Endothelial cell of umbilical vein (primary cell): ENCODE measurements around the gene HRH3. TPM values are rescaled to one million over a fixed set of nuclear protein-coding genes. Genes with fewer than 3 reads are reported as not detected.

Experiments used
- BruUV-seq: library from RNA; stranded (reverse); fragments of 400-500 nt; replicated peaks from 2 replicates; lab custom pipeline; 2021; lab: Mats Ljungman, UMichigan
- CTCF ChIA-PET: fragments of 300-600, 350-600 bp; sonication (Branson Sonifier 250); formaldehyde crosslinking; loops from one replicate; lab custom pipeline; 2021; ENCODE audit warnings: antibody characterized with exemption, inconsistent platforms; lab: Charles Lee
- POLR2A ChIA-PET: fragments of 300-600, 350-600 bp; sonication (Branson Sonifier 250); formaldehyde crosslinking; loops from one replicate; lab custom pipeline; 2021; ENCODE audit warnings: antibody characterized with exemption, inconsistent platforms; lab: Charles Lee
- DNase-seq: peaks from one replicate; pipeline ENCODE4 v3.0.0-alpha.2; 2011; ENCODE audit warnings: low read depth, low spot score
- FAIRE-seq: peaks from 2 replicates; lab custom pipeline; 2011; peaks lifted over from hg19 to GRCh38; lab: Jason Lieb, UNC
- H2AFZ ChIP-seq: 2 replicates; pipeline ENCODE4 v1.6.0; 2012; ENCODE audit warnings: low read depth, low read length, control low read depth, inconsistent platforms
- H3K27ac ChIP-seq: 2 replicates; pipeline ENCODE4 v1.5.1; 2011; ENCODE audit warnings: low read depth, mild to moderate bottlenecking, control low read depth, low read length, moderate library complexity; ENCODE audit not compliant: insufficient read depth
- H3K27me3 ChIP-seq, 2 experiments: 2 replicates each; pipeline versions ENCODE4 v1.6.0 to v1.6.1; 2011; ENCODE audit warnings: low read length in 2 of 2, mixed read lengths in 1 of 2; ENCODE audit not compliant: control insufficient read depth in 2 of 2, insufficient read depth in 2 of 2
- H3K36me3 ChIP-seq, 2 experiments: 2 replicates in 1 of 2; 3 replicates in 1 of 2; pipeline ENCODE4 v1.5.1; 2011; ENCODE audit warnings: low read length in 2 of 2, mild to moderate bottlenecking in 1 of 2, moderate library complexity in 1 of 2; ENCODE audit not compliant: control insufficient read depth in 2 of 2, insufficient read depth in 2 of 2; ENCODE audit errors: extremely low read depth in 1 of 2
- H3K4me1 ChIP-seq: 3 replicates; pipeline ENCODE4 v1.5.1; 2011; ENCODE audit warnings: mild to moderate bottlenecking, low read length; ENCODE audit not compliant: control insufficient read depth, insufficient read depth; ENCODE audit errors: extremely low read depth
- H3K4me2 ChIP-seq: 2 replicates; pipeline ENCODE4 v1.6.1; 2011; ENCODE audit warnings: low read length, control low read depth, mixed read lengths; ENCODE audit not compliant: insufficient read depth
- H3K4me3 ChIP-seq, 3 experiments: fragments of 200-600 bp in 1 of 3; sonication (generic), shearing (Covaris generic) in 1 of 3; replicated peaks in 1 of 3; 2 replicates each; pipeline ENCODE4 v1.5.1; 2011 to 2016; ENCODE audit warnings: control low read depth in 3 of 3, low read length in 3 of 3, mild to moderate bottlenecking in 2 of 3, inconsistent platforms in 1 of 3, low read depth in 1 of 3, moderate library complexity in 1 of 3; ENCODE audit not compliant: insufficient read depth in 1 of 3
- H3K79me2 ChIP-seq: 2 replicates; pipeline ENCODE4 v1.6.0; 2012; ENCODE audit warnings: low read length, inconsistent platforms; ENCODE audit not compliant: control insufficient read depth, insufficient read depth
- H3K9ac ChIP-seq: replicated peaks from 2 replicates; pipeline ENCODE3; 2011; ENCODE audit warnings: low read length, control low read depth; ENCODE audit not compliant: insufficient read depth; ENCODE audit errors: extremely low read depth
- H3K9me1 ChIP-seq: replicated peaks from 3 replicates; pipeline ENCODE4 v1.6.0; 2011; ENCODE audit warnings: mild to moderate bottlenecking, low read length; ENCODE audit not compliant: control insufficient read depth, insufficient read depth; ENCODE audit errors: extremely low read depth
- H3K9me3 ChIP-seq: replicated peaks from 2 replicates; pipeline ENCODE4 v1.5.1; 2012; ENCODE audit warnings: low read length, inconsistent platforms; ENCODE audit not compliant: control insufficient read depth, insufficient read depth
- H4K20me1 ChIP-seq: replicated peaks from 2 replicates; pipeline ENCODE3; 2011; ENCODE audit warnings: mild to moderate bottlenecking, low read length; ENCODE audit not compliant: control insufficient read depth, insufficient read depth; ENCODE audit errors: extremely low read depth
- CTCF ChIP-seq, 2 donors: IDR thresholded peaks; 1 replicate in 1 of 2; 2 replicates in 1 of 2; pipeline ENCODE4 v1.5.1; 2011; ENCODE audit warnings: low read length in 2 of 2, mild to moderate bottlenecking in 2 of 2, moderate library complexity in 2 of 2, control low read depth in 1 of 2, inconsistent platforms in 1 of 2, low read depth in 1 of 2; ENCODE audit not compliant: insufficient read depth in 1 of 2; ENCODE audit errors: extremely low read depth in 1 of 2
- EZH2 ChIP-seq: IDR thresholded peaks from 2 replicates; pipeline ENCODE4 v1.6.1; 2012; ENCODE audit warnings: borderline replicate concordance, low read depth, mild to moderate bottlenecking, moderate library complexity, low read length, inconsistent platforms; ENCODE audit not compliant: severe bottlenecking
- FOS ChIP-seq: IDR thresholded peaks from 2 replicates; pipeline ENCODE4 v1.6.1; 2011; ENCODE audit warnings: mild to moderate bottlenecking, low read length, moderate library complexity, borderline replicate concordance; ENCODE audit not compliant: insufficient read depth
- GATA2 ChIP-seq: IDR thresholded peaks from 2 replicates; pipeline ENCODE4 v1.7.0; 2011; ENCODE audit warnings: low read depth, mild to moderate bottlenecking, moderate library complexity, mixed read lengths, low read length; ENCODE audit not compliant: insufficient read length, insufficient read depth
- JUN ChIP-seq: IDR thresholded peaks from 2 replicates; pipeline ENCODE4 v1.6.1; 2011; ENCODE audit warnings: borderline replicate concordance, low read depth; ENCODE audit not compliant: insufficient read length, insufficient read depth
- MAX ChIP-seq: IDR thresholded peaks from 2 replicates; pipeline ENCODE4 v1.6.1; 2011; ENCODE audit not compliant: insufficient read depth, insufficient read length
- MYC ChIP-seq: IDR thresholded peaks from one replicate; pipeline ENCODE4 v1.6.1; 2011; ENCODE audit warnings: mild to moderate bottlenecking, low read depth, low read length
- POLR2A ChIP-seq: IDR thresholded peaks from 2 replicates; pipeline ENCODE4 v1.6.1; 2012; ENCODE audit warnings: low read depth, mild to moderate bottlenecking, control low read depth, low read length
- POLR2AphosphoS5 ChIP-seq: IDR thresholded peaks from 2 replicates; pipeline ENCODE4 v1.6.1; 2012; ENCODE audit warnings: low read depth, mild to moderate bottlenecking, control low read depth, low read length, moderate library complexity; ENCODE audit not compliant: insufficient read depth
- dilution Hi-C: fragments of 300-500 bp; cut with MboI; formaldehyde crosslinking; loops from one replicate; pipeline ENCODE4 v1.15.0; 2019; ENCODE audit warnings: low sequenced_read_pairs; ENCODE audit not compliant: extremely low pct_ligation_motif_present
- intact Hi-C: fragments of 100-400 bp; cut with micrococcal nuclease; formaldehyde crosslinking; loops from one replicate; pipeline ENCODE4 v1.10.0; 2022
- polyA plus RNA-seq, 4 experiments: library from polyadenylated mRNA; depleted of rRNA in 3 of 4; stranded (reverse) in 3 of 4; unstranded in 1 of 4; fragments of >200 nt; gene quantifications; 2 replicates each; pipeline versions ENCODE4 v1.2.1 to v1.2.3, GENCODE V29; 2011 to 2012; ENCODE audit warnings: missing spikeins in 1 of 4
- total RNA-seq: library from RNA; stranded (reverse); gene quantifications from 2 replicates; pipeline ENCODE4 v1.2.3, GENCODE V29; 2021

HRH3 gene
- total and polyA plus RNA-seq, 2 donors (not counting 3 experiments of a cell fraction or from before 2014, with no cell fraction given) = not detected

GRCh38 chr20:62220666-62221568 lies 839 bp upstream of the HRH3 start:
- no peak overlapping the region for H3K27ac ChIP-seq
- no peaks in the 10 kb centered on the region for H4K20me1 ChIP-seq
- CTCF ChIA-PET = no interaction called here
- H3K9me1 ChIP-seq = no peaks in the 10 kb centered on the region
- H3K9ac ChIP-seq = no peak overlapping the region
- DNase-seq (no peak), FAIRE-seq (no peak)
- no peak overlapping the region for H3K4me2 ChIP-seq
- TF ChIP-seq JUN (no peak), EZH2 (no peak), MAX (no peak), GATA2 (no peak), CTCF (IDR thresholded peaks at IDR 0.05; ENCODE audit: extremely low read depth in 1 of 2, insufficient read depth in 1 of 2, low read depth in 1 of 2, low read length in 2 of 2) (no peak), POLR2AphosphoS5 (no peak), MYC (no peak), POLR2A (no peak), FOS (no peak)
- no TSS peak for BruUV-seq
- H3K9me3 ChIP-seq = no peaks in the 10 kb centered on the region
- no peak overlapping the region for H3K4me3 ChIP-seq
- H3K36me3 ChIP-seq = no peaks in the 10 kb centered on the region
- dilution Hi-C loops (no loop called here), intact Hi-C loops (loop anchor here (1.0 kb wide), 1 partner anchor 16 kb away; no protein-coding TSS in a partner anchor)
- POLR2A ChIA-PET = no interaction called here
- no peak overlapping the region for H2AFZ ChIP-seq
- peaks cover 34 to 35% of the 10 kb centered on the region in 2 experiments for H3K27me3 ChIP-seq
- H3K4me1 ChIP-seq = peaks cover 3% of the 10 kb centered on the region
- H3K79me2 ChIP-seq = no peaks in the 10 kb centered on the region
